GM21528 (cell line): Measurements from ENCODE around the gene PBRM1.

Experiments
- ATAC-seq: cut with Tn5 transposase; IDR thresholded peaks from one replicate; pipeline ENCODE4 v1.9.1; 2021; ENCODE audit warnings: mild to moderate bottlenecking, moderate library complexity; ENCODE audit not compliant: unreplicated experiment, low FRiP score

PBRM1 gene

DNA sequence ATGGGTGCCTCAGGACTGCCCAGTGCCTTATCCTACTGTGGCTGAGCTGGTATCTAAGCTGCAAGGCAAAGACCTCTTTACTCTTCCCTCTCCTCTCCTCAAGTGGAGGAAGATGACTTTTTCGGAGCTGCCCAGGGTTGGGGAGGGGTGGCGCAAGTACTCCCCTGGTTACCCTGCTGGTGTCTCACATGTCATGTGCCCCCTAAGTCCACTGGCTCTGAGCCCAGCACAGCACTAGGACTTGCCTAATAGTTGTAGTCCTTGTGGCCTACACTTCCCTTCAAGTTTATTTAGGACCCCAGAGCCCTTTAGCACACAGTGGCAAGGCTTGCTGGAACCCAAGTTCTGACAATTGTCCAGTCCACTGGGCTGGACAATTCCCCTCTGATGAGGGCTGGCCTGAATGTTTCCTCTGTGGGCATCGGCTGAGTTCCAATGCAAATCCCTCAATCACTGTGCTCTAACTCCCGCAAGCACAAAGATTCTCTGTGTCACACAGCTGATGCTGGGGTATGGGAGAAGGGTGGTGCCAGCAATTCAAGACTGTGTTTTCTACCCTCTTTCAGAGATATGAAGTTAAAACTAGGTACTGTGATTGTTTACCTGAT, 89.0 kb downstream of the PBRM1 start:
- ATAC-seq, result no peak

GRCh38 chr3:52593103-52593502, 92.6 kb downstream of the PBRM1 start:
- no peak for ATAC-seq

- no peak for ATAC-seq
Observed at GRCh38 chr3:52574056-52574965, 111.4 kb downstream of the PBRM1 start.

DNA sequence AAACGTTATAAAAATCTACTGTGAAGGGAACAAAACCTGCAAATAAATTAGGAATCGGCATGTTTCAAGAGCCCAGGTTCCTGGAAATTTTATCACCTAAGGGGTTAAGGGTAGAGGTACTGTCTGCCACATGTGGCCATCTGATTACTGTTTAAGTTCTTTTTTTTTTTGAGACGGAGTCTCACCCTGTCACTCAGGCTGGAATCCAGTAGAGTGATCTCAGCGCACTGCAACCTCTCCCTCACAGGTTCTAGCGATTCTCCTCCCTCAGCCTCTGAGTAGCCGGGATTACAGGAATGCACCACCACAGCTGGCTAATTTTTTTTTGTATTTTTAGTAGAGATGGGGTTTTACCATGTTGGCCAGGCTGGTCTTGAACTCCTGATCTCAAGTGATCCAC, 113.5 kb downstream of the PBRM1 start:
- ATAC-seq, result no peak

DNA sequence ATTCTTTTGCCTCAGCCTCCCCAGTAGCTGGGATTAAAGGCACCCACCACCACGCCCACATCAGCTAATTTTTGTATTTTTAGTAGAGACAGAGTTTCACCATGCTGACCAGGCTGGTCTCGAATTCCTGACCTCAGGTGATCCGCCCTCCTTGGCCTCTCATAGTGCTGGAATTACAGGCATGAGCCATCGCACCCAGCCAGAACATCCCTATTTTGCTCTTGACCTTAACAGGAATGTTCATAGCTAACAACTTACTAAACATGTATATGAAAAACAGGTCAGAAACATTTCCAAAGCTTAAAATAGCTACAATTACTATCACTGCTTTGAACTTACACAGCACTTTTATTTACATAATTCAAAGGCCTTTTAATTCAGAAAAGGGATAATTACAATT, 115.6 kb downstream of the PBRM1 start:
- no peak for ATAC-seq

GRCh38 chr3:52568069-52568468, 117.6 kb downstream of the PBRM1 start:
- ATAC-seq, result no peak

GRCh38 chr3:52563984-52564383, 121.7 kb downstream of the PBRM1 start:
- no peak for ATAC-seq

GRCh38 chr3:52561028-52561747, 124.5 kb downstream of the PBRM1 start:
- no peak for ATAC-seq

DNA sequence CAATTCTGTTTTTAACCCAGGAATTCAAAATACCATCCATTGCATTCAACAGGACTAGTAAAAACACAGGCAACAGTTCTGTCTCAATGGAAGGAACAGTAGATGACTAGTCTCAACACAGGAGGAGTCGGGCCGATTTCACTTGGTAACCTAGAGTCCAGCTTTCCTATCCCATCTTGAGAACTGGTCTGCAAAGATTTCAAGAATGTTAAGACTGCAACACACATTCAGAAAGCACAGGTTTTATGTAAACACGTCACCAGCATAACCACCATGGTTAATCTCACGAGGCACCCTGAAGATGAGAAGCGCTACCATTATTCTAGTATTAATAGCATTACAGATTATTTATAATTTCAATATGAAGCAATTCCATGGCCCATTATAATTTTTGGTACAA, 127.3 kb downstream of the PBRM1 start:
- no peak for ATAC-seq

GRCh38 chr3:52557011-52557960, 128.4 kb downstream of the PBRM1 start:
- ATAC-seq, result no peak

DNA sequence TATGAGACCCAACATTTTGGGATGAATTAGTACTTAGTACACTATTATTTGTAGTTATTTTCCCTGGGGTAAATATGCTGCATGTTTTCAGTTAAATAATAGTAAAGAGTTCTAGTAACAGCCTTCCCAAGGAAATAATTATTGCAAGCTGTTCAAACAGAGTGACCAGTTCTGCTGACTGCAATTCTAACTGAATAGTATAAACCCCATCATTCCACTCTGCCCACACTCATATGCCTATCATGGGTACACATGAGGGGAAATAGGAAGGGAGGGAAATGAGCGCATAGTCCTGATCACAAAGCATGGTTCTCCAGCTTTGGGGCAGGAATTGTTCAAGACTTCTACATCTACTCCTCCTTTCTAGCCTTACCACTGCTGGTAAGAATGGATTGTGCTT, 130.7 kb downstream of the PBRM1 start:
- ATAC-seq, result no peak

DNA sequence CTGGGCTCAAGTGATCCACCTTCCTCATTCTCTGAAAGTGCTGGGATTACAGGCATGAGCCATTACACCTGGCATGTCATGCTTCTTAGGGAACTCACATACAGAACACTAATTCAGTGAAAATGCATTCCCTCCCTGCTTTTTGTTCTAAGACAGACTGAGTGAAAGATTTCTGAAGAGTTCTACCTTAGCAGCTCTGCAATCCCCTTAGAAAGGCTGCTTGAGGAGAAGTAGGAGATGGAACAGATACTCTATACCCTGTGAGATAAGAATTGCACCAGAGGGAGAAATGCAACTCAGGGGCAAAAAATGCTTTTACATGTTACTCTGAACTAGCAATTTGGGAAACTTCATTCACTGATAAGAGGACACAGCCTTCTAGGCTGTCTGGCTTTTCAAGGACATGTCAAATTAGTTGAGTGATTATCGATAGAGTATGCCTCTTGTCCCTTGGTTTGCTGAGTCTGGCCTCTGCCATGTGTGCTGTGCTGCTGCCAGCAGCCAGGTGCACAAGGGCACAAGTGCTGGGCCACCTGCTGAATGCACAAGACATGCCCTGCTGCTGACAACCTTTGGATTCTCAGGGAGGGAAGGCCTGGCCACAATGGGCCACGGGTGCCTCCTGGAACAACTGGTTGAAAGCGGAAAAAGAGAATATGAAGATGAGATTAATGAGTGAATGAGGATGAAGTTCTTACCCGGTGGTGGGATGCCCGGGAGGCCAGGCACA, 131.5 kb downstream of the PBRM1 start:
- no peak for ATAC-seq

DNA sequence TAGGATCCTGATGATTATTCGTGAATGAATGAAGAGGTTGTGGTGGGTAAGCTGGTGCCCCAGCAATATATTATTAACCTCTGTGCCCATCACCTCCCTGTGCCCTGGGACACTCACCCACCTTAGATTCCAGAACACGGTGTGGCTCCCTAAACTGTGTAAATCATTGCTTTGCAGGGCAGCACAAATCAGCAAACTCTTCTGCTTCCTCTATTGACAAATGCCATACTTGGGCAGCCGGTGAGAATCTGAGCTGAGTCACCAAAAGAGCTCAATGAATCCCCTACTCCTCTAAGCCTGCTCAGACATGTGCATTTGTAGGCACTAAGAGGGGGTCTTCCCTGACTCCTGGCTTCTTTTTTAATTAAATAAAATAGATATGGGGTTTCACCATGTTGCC, 133.6 kb downstream of the PBRM1 start:
- no peak for ATAC-seq

- no peak for ATAC-seq
Observed at GRCh38 chr3:52551118-52551517, 134.6 kb downstream of the PBRM1 start.

- ATAC-seq, result no peak
Observed at GRCh38 chr3:52547143-52547542, 138.6 kb downstream of the PBRM1 start.

- no peak for ATAC-seq
Observed at GRCh38 chr3:52546111-52546901, 139.4 kb downstream of the PBRM1 start.

- no peak for ATAC-seq
Observed at GRCh38 chr3:52544937-52545336, 140.8 kb downstream of the PBRM1 start.

DNA sequence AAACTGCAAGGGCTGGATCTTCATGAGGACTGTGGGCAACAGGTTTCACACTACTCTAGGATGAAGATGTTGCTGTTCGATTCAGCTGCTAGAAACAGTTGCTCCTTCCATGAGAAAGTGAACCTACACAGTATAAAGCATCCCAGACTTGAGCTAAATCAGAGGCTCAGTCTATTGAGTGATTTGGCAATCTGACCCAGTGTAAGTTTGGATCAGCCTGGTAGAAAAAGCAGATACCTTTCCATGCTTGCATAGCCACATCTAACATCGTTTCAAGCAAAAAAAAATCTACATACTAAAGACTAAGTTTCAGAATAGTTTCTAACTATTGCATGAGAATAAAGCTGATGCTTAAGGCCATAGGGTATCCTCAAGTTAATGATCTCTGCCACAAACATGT, 144.7 kb downstream of the PBRM1 start:
- no peak for ATAC-seq
